Ovary (tissue), 9 donors: ENCODE results near the gene PCBP3. TPM values are rescaled to one million over a fixed set of nuclear protein-coding genes. Genes with fewer than 3 reads are reported as not detected.

Source experiments
- DNase-seq, 5 donors: peaks; one replicate each; pipeline ENCODE4 v3.0.0-alpha.2; 2019 to 2020
- H3K27ac ChIP-seq, 2 donors: fragments of 200-600 bp; one replicate each; pipeline versions ENCODE4 v1.5.1 to v1.8.0; 2019 to 2022
- H3K27me3 ChIP-seq: fragments of 200-600 bp; one replicate; pipeline ENCODE4 v1.8.0; 2022
- H3K36me3 ChIP-seq: fragments of 200-600 bp; sonication (generic); one replicate; pipeline ENCODE4 v1.5.1; 2019
- H3K4me1 ChIP-seq: one replicate; pipeline ENCODE4 v1.8.1; 2013; ENCODE audit warnings: mild to moderate bottlenecking, moderate library complexity; ENCODE audit not compliant: insufficient read depth
- H3K4me3 ChIP-seq: fragments of 200-600 bp; sonication (generic); one replicate; pipeline ENCODE4 v1.5.1; 2017
- H3K9me3 ChIP-seq, 2 donors: fragments of 200-600 bp in 1 of 2; sonication (generic) in 1 of 2; one replicate each; pipeline versions ENCODE4 v1.5.1 to v1.8.1; 2013 to 2019; ENCODE audit warnings: mild to moderate bottlenecking in 1 of 2, moderate library complexity in 1 of 2
- EP300 ChIP-seq: sonication (generic); formaldehyde crosslinking; IDR thresholded peaks from one replicate; pipeline ENCODE4 v1.6.1; 2017; ENCODE audit warnings: antibody characterized with exemption
- POLR2A ChIP-seq: fragments of 450-650 bp; IDR thresholded peaks from one replicate; pipeline ENCODE4 v1.6.1; 2017; ENCODE audit warnings: antibody characterized with exemption, mild to moderate bottlenecking, moderate library complexity
- WGBS, 3 donors: extraction: QIAGEN DNeasy Blood & Tissue Kit in 1 of 3; methylation state at CpG; one replicate each; pipeline versions ENCODE4 v1.1.5 to v1.1.7; 2013 to 2017; 5-methylcytosine and 5-hydroxymethylcytosine counted together
- intact Hi-C, 4 donors: fragments of 100-400 bp; cut with DNase I; formaldehyde crosslinking; loops; one replicate each; pipeline versions ENCODE4 v1.11.0 to v1.15.1; 2022 to 2023
- polyA plus RNA-seq, 2 donors: library from polyadenylated mRNA; stranded (reverse); fragments of 200-250 nt in 1 of 2; fragments of 350-450 nt in 1 of 2; fragmentation: Illumina TruSeq in 1 of 2; extraction: RNeasy Lipid Tissue Mini Kit (QIAGEN cat#74804) in 1 of 2; gene quantifications; one replicate each; pipeline ENCODE4 v1.2.3, GENCODE V29; 2013 to 2014
- total RNA-seq, 7 donors: library from RNA; depleted of rRNA in 2 of 7; stranded (reverse); fragments of >200 nt in 2 of 7; fragmentation: NEBNext Ultra II Directional in 3 of 7; extraction: Animal tissue kit (Norgen Biotek cat#: 25700) in 3 of 7; gene quantifications; one replicate each; pipeline versions ENCODE4 v1.1.0 to v1.2.4, GENCODE V29; 2016 to 2023
- TF ChIP-seq, protein P1 (sequence below), 3 donors: fragments of 450-650 bp in 2 of 3; fragments of 200-600 bp in 1 of 3; IDR thresholded peaks; one replicate each; pipeline versions ENCODE4 v1.5.1 to v1.8.0; 2016 to 2022; ENCODE audit warnings: antibody characterized with exemption in 3 of 3, mild to moderate bottlenecking in 1 of 3
- donor health status: DM: no; HTN: no; CAD: no; lungs with moderate emphysema.
- donor health status: DM: no; HTN: no; CAD: no.
- donor health status: Bipolar disorder and iron deficiency.
- donor health status: DM: yes; HTN: yes; CAD: no.
- donor health status: DM: no; HTN: no; CAD: no.
- donor health status: DM: yes; HTN: yes; CAD: no.

PCBP3 gene
- total and polyA plus RNA-seq, 9 donors = 2.4 to 10.1 (median 5.4) TPM

DNA sequence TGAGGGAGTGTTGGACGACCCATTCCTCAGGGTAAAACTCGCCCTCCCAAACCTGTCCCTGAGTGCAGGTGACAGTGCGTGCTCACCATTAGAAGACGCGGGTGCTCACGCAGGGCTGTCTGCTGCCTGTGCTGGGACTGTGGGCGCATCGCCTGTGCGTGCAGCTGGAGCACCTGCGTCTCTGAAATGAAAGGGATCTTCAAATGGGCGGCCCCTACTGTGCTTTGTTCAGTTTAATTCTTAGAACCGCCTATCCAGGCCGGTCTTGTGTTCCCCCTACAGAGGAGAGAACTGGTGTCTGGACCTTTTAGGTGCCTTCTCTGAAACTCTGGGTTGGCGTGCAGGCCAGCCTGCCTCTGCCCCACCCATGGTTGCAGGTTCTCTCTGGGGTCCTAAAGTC is 125.8 kb downstream of the PCBP3 start:
- TF ChIP-seq EP300 (no peak), POLR2A (no peak)
- TF ChIP-seq, protein P1, sequence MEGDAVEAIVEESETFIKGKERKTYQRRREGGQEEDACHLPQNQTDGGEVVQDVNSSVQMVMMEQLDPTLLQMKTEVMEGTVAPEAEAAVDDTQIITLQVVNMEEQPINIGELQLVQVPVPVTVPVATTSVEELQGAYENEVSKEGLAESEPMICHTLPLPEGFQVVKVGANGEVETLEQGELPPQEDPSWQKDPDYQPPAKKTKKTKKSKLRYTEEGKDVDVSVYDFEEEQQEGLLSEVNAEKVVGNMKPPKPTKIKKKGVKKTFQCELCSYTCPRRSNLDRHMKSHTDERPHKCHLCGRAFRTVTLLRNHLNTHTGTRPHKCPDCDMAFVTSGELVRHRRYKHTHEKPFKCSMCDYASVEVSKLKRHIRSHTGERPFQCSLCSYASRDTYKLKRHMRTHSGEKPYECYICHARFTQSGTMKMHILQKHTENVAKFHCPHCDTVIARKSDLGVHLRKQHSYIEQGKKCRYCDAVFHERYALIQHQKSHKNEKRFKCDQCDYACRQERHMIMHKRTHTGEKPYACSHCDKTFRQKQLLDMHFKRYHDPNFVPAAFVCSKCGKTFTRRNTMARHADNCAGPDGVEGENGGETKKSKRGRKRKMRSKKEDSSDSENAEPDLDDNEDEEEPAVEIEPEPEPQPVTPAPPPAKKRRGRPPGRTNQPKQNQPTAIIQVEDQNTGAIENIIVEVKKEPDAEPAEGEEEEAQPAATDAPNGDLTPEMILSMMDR (IDR thresholded peaks at IDR 0.05) = no peak
- WGBS, 3 donors = 91 to 96% (median 96%) methylated on average over 14 of the region's 14 CpGs

GRCh38 chr21:45769896-45770295 is 126.4 kb downstream of the PCBP3 start:
- H3K36me3 ChIP-seq = no peaks in the 10 kb centered on the region
- H3K4me1 ChIP-seq = no peaks in the 10 kb centered on the region
- H3K9me3 ChIP-seq = no peaks in the 10 kb centered on the region
- intact Hi-C loops = no loop called here
- no peak for DNase-seq
- no peak overlapping the region for H3K4me3 ChIP-seq
- no peaks in the 10 kb centered on the region for H3K27me3 ChIP-seq
- TF ChIP-seq, protein P1 (IDR thresholded peaks at IDR 0.05) = no peak
- 84 to 90% (median 88%) methylated on average over 16 of the region's 16 CpGs for WGBS, 3 donors
- no peak overlapping the region for H3K27ac ChIP-seq

More for the DNA sequence above, 125.8 kb downstream of the PCBP3 start:
- Histone ChIP-seq H3K4me3 (no peak overlapping the region), H3K9me3 (no peaks in the 10 kb centered on the region), H3K36me3 (no peaks in the 10 kb centered on the region), H3K27me3 (no peaks in the 10 kb centered on the region), H3K4me1 (no peaks in the 10 kb centered on the region), H3K27ac (no peak overlapping the region)
- DNase-seq = no peak
- intact Hi-C loops = no loop called here

DNA sequence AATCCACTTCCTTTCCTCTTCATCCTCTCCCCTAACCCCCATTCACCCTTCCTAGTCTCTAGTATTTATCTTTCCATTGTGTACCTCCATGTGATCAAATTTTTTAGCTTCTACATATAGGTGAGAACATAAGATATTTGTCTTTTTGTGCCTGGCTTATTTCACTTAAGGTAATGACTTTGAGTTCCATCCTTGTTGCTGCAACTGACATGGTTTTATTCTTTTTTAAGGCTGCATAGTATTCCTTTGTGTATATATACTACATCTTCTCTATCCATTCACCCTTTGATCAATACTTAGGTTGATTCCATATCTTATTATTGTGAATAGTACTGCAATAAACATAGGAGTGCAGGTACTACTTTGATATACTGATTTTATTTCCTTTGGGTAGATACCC is 128.7 kb downstream of the PCBP3 start:
- Histone ChIP-seq H3K27ac (no peak overlapping the region), H3K4me1 (no peaks in the 10 kb centered on the region), H3K9me3 (no peaks in the 10 kb centered on the region), H3K4me3 (no peak overlapping the region), H3K36me3 (no peaks in the 10 kb centered on the region), H3K27me3 (no peaks in the 10 kb centered on the region)
- TF ChIP-seq, protein P1 (IDR thresholded peaks at IDR 0.05) = no peak
- TF ChIP-seq EP300 = no peak
- no peak for TF ChIP-seq POLR2A
- DNase-seq = no peak
- intact Hi-C loops = no loop called here

DNA sequence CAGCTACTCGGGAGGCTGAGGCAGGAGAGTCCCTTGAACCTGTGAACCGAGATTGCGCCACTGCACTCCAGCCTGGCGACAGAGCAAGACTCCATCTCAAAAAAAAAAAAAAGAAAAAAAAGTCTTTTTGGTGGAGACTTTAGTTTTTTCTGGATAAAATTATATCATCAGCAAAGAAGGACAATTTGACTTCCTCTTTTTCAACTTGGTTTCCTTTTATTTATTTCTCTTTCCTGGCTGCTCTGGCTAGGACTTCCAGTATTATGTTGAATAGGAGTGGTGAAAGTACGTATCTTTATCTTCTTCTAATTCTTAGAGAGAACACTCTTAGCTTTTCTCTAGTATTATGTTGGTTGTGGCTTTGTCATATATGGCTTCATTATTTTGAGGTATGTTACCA is 130.8 kb downstream of the PCBP3 start:
- H3K36me3 ChIP-seq = no peaks in the 10 kb centered on the region
- TF ChIP-seq POLR2A (no peak), EP300 (no peak)
- TF ChIP-seq, protein P1 (IDR thresholded peaks at IDR 0.05) = no peak
- H3K27ac ChIP-seq = no peak overlapping the region
- 79 to 90% (median 89%) methylated on average over 5 of the region's 5 CpGs for WGBS, 3 donors
- H3K27me3 ChIP-seq = no peaks in the 10 kb centered on the region
- H3K4me1 ChIP-seq = no peaks in the 10 kb centered on the region
- H3K9me3 ChIP-seq = no peaks in the 10 kb centered on the region
- intact Hi-C loops = no loop called here
- no peak overlapping the region for H3K4me3 ChIP-seq
- DNase-seq = no peak

- 81 to 92% (median 86%) methylated on average over 1 of the region's 1 CpG for WGBS, 3 donors
These were observed 133.4 kb downstream of the PCBP3 start for GRCh38 chr21:45776971-45777370.

More at GRCh38 chr21:45776971-45777370, 133.4 kb downstream of the PCBP3 start:
- no peaks in the 10 kb centered on the region for H3K9me3 ChIP-seq
- H3K36me3 ChIP-seq = no peaks in the 10 kb centered on the region
- intact Hi-C loops = no loop called here
- no peaks in the 10 kb centered on the region for H3K4me1 ChIP-seq
- no peaks in the 10 kb centered on the region for H3K27me3 ChIP-seq
- H3K27ac ChIP-seq = no peak overlapping the region
- no peak overlapping the region for H3K4me3 ChIP-seq
- TF ChIP-seq, protein P1 (IDR thresholded peaks at IDR 0.05) = no peak
- TF ChIP-seq EP300 = no peak
- no peak for TF ChIP-seq POLR2A
- DNase-seq = no peak
